HCT116 (cell line): ENCODE results near the gene GSN. TPM values are rescaled to one million over a fixed set of nuclear protein-coding genes. Genes with fewer than 3 reads are reported as not detected.

Experiments
- ATAC-seq: fragments of 200-7000 bp; cut with Tn5 transposase; 2 replicates; pipeline ENCODE4 v1.9.1; 2020; ENCODE audit warnings: mild to moderate bottlenecking, moderate library complexity
- BruUV-seq: library from RNA; stranded (reverse); fragments of 400-500 nt; replicated peaks from 2 replicates; lab custom pipeline; 2021; lab: Mats Ljungman, UMichigan
- CTCF ChIA-PET: fragments of 300-600 bp; sonication (Branson Sonifier 250); formaldehyde crosslinking; loops from one replicate; lab custom pipeline; 2021; ENCODE audit warnings: antibody characterized with exemption; lab: Charles Lee
- POLR2A ChIA-PET: fragments of 300-600, 350-600 bp; sonication (Branson Sonifier 250); formaldehyde crosslinking; loops from one replicate; lab custom pipeline; 2021; ENCODE audit warnings: antibody characterized with exemption; lab: Charles Lee
- RAD21 ChIA-PET, 2 experiments: fragments of 300-600 bp; sonication (Branson Sonifier 250); formaldehyde crosslinking; loops; one replicate each; lab custom pipeline; 2023; ENCODE audit warnings: low total read pairs in 2 of 2; ENCODE audit not compliant: uncharacterized antibody in 2 of 2, unreplicated experiment in 2 of 2, low non-redundant PET in 1 of 2; lab: Charles Lee
- DNase-seq: peaks from one replicate; pipeline ENCODE4 v3.0.0-alpha.2; 2010; ENCODE audit warnings: low read depth, low spot score
- H2AFZ ChIP-seq: fragments of 200-600 bp; shearing (Covaris generic), sonication (generic); 2 replicates; pipeline ENCODE4 v1.6.1; 2017; ENCODE audit warnings: low read depth, mixed run types, mixed read lengths, antibody characterized with exemption, low read length; ENCODE audit not compliant: poor library complexity, severe bottlenecking
- H3K27ac ChIP-seq: 2 replicates; pipeline ENCODE4 v1.5.1; 2012; ENCODE audit warnings: low read depth, low read length
- H3K27me3 ChIP-seq: fragments of 200-600 bp; sonication (generic); 2 replicates; pipeline ENCODE4 v1.6.1; 2016; ENCODE audit warnings: mixed run types, low read length, mixed read lengths; ENCODE audit not compliant: insufficient read depth
- H3K36me3 ChIP-seq, 2 experiments: fragments of 200-500 bp in 1 of 2; fragments of 200-600 bp in 1 of 2; sonication (Bioruptor generic) in 1 of 2; sonication (generic) in 1 of 2; 2 replicates each; pipeline versions ENCODE4 v1.5.1 to v1.6.1; 2014 to 2016; ENCODE audit warnings: low read length in 2 of 2, inconsistent platforms in 1 of 2, mixed read lengths in 1 of 2, mixed run types in 1 of 2; ENCODE audit not compliant: insufficient read depth in 2 of 2, control insufficient read depth in 1 of 2
- H3K4me1 ChIP-seq, 2 experiments: fragments of 200-600 bp in 1 of 2; sonication (generic) in 1 of 2; 2 replicates each; pipeline versions ENCODE4 v1.5.1 to v1.6.1; 2012 to 2017; ENCODE audit warnings: low read length in 2 of 2, inconsistent platforms in 1 of 2, mild to moderate bottlenecking in 1 of 2, mixed read lengths in 1 of 2, mixed run types in 1 of 2, moderate library complexity in 1 of 2; ENCODE audit not compliant: insufficient read depth in 2 of 2, control insufficient read depth in 1 of 2
- H3K4me2 ChIP-seq: fragments of 200-600 bp; sonication (generic); 2 replicates; pipeline ENCODE4 v1.6.1; 2017; ENCODE audit warnings: mixed run types, low read length, mixed read lengths
- H3K4me3 ChIP-seq, 2 experiments: fragments of 200-600 bp in 1 of 2; sonication (generic) in 1 of 2; replicated peaks in 1 of 2; 2 replicates each; pipeline ENCODE4 v1.5.1; 2011 to 2016; ENCODE audit warnings: low read length in 2 of 2, control low read depth in 1 of 2, low read depth in 1 of 2, mild to moderate bottlenecking in 1 of 2, mixed read lengths in 1 of 2, mixed run types in 1 of 2
- H3K79me2 ChIP-seq: fragments of 200-600 bp; sonication (generic); 2 replicates; pipeline ENCODE4 v1.6.1; 2017; ENCODE audit warnings: mild to moderate bottlenecking, mixed run types, low read length, moderate library complexity, mixed read lengths; ENCODE audit not compliant: insufficient read depth
- H3K9ac ChIP-seq: fragments of 200-600 bp; sonication (generic); 2 replicates; pipeline ENCODE4 v1.6.1; 2016; ENCODE audit warnings: low read length, mixed read lengths
- H3K9me2 ChIP-seq: fragments of 200-600 bp; sonication (generic), shearing (Covaris generic); 2 replicates; pipeline ENCODE4 v1.6.1; 2017; ENCODE audit warnings: mixed run types, mild to moderate bottlenecking, moderate library complexity; ENCODE audit not compliant: insufficient read depth
- H3K9me3 ChIP-seq, 2 experiments: fragments of 200-500 bp in 1 of 2; fragments of 200-600 bp in 1 of 2; sonication (Bioruptor generic) in 1 of 2; sonication (generic) in 1 of 2; 2 replicates each; pipeline ENCODE4 v1.6.1; 2014 to 2017; ENCODE audit warnings: low read length in 2 of 2, mixed read lengths in 2 of 2, inconsistent platforms in 1 of 2, low read depth in 1 of 2, mild to moderate bottlenecking in 1 of 2, mixed run types in 1 of 2, moderate library complexity in 1 of 2; ENCODE audit not compliant: control insufficient read depth in 1 of 2, insufficient read depth in 1 of 2
- H4K20me1 ChIP-seq: fragments of 200-600 bp; sonication (generic), shearing (Covaris generic); 2 replicates; pipeline ENCODE4 v1.6.1; 2017; ENCODE audit warnings: mixed run types, mild to moderate bottlenecking, moderate library complexity; ENCODE audit not compliant: insufficient read depth
- ATF3 ChIP-seq: IDR thresholded peaks from 2 replicates; pipeline ENCODE4 v1.6.1; 2012
- CBX3 ChIP-seq: IDR thresholded peaks from 2 replicates; pipeline ENCODE4 v1.6.1; 2012; ENCODE audit warnings: low read depth
- CEBPB ChIP-seq: IDR thresholded peaks from 2 replicates; pipeline ENCODE4 v1.6.1; 2012; ENCODE audit warnings: low read depth
- EGR1 ChIP-seq: IDR thresholded peaks from 2 replicates; pipeline ENCODE4 v1.6.1; 2012; ENCODE audit warnings: low read depth
- ELF1 ChIP-seq: IDR thresholded peaks from 2 replicates; pipeline ENCODE4 v1.6.1; 2012; ENCODE audit warnings: low read depth, borderline replicate concordance
- EZH2 ChIP-seq: fragments of 200-600 bp; sonication (generic); IDR thresholded peaks from 2 replicates; pipeline ENCODE4 v1.6.1; 2017; ENCODE audit warnings: antibody characterized with exemption, mixed run types
- FOSL1 ChIP-seq: IDR thresholded peaks from 2 replicates; pipeline ENCODE4 v1.6.1; 2012; ENCODE audit warnings: low read depth
- JUND ChIP-seq: IDR thresholded peaks from 2 replicates; pipeline ENCODE4 v1.6.1; 2012
- RAD21 ChIP-seq: IDR thresholded peaks from 2 replicates; pipeline ENCODE4 v1.6.1; 2012; ENCODE audit warnings: low read depth, mild to moderate bottlenecking
- REST ChIP-seq: IDR thresholded peaks from 2 replicates; pipeline ENCODE4 v1.6.1; 2012; ENCODE audit warnings: low read depth
- SIN3A ChIP-seq: IDR thresholded peaks from 2 replicates; pipeline ENCODE4 v1.6.1; 2012; ENCODE audit warnings: low read depth
- SP1 ChIP-seq: IDR thresholded peaks from 2 replicates; pipeline ENCODE4 v1.6.1; 2012; ENCODE audit warnings: low read depth
- TCF7L2 ChIP-seq: IDR thresholded peaks from 2 replicates; pipeline ENCODE4 v1.7.0; 2011; ENCODE audit warnings: borderline replicate concordance, inconsistent platforms; ENCODE audit not compliant: insufficient read depth, insufficient read length; ENCODE audit errors: extremely low read depth
- ZBTB33 ChIP-seq: IDR thresholded peaks from 2 replicates; pipeline ENCODE4 v1.6.1; 2011; ENCODE audit warnings: mild to moderate bottlenecking, low read length, moderate library complexity; ENCODE audit not compliant: insufficient replicate concordance; ENCODE audit errors: extremely low read depth
- ZFX ChIP-seq: fragments of 450-650 bp; IDR thresholded peaks from 2 replicates; pipeline ENCODE4 v1.6.1; 2017
- intact Hi-C: fragments of 100-400 bp; cut with micrococcal nuclease; formaldehyde crosslinking; loops from 2 replicates; pipeline ENCODE4 v1.10.0; 2022
- total RNA-seq: library from RNA; stranded (reverse); gene quantifications from one replicate; pipeline ENCODE4 v1.2.1, GENCODE V29; 2021; ENCODE audit not compliant: unreplicated experiment

The GSN gene
- total RNA-seq, 1 experiment from 2014 or later = 71.3 TPM

- TF ChIP-seq REST = no peak
- TF ChIP-seq TCF7L2 = no peak
- TF ChIP-seq ZFX = no peak
- TF ChIP-seq SP1 = peak; percentile 56; the same call in 1 of the 2 replicates
These were observed 83.1 kb downstream of the GSN start (continued) for GRCh38 chr9:121350993-121351561.

GRCh38 chr9:121353241-121354061 lies 85.5 kb downstream of the GSN start:
- intact Hi-C loops = no loop called here
- no peak overlapping the region for H3K4me3 ChIP-seq
- no peak for TF ChIP-seq ATF3
- TF ChIP-seq SIN3A = no peak
- TF ChIP-seq JUND = no peak
- TF ChIP-seq FOSL1 = no peak
- no peak for TF ChIP-seq EZH2
- no peak for TF ChIP-seq EGR1
- TF ChIP-seq TCF7L2 = no peak
- TF ChIP-seq RAD21 = no peak
- no peak for TF ChIP-seq SP1
- TF ChIP-seq ZBTB33 = no peak
- no peak for TF ChIP-seq CEBPB
- TF ChIP-seq ELF1 = no peak
- TF ChIP-seq CBX3 = no peak
- H3K79me2 ChIP-seq = no peaks in the 10 kb centered on the region
- no peaks in the 10 kb centered on the region for H4K20me1 ChIP-seq
- no peaks in the 10 kb centered on the region for H3K27me3 ChIP-seq
- no peak for ATAC-seq
- H3K27ac ChIP-seq = no peak overlapping the region
- H2AFZ ChIP-seq = no peak overlapping the region
- H3K4me1 ChIP-seq = peaks cover 12 to 28% of the 10 kb centered on the region in 2 experiments; a peak in 3 of 4 replicates
- H3K9me2 ChIP-seq = no peaks in the 10 kb centered on the region
- RAD21 ChIA-PET = no interaction called here
- no peaks in the 10 kb centered on the region; a peak in 1 of 4 replicates for H3K36me3 ChIP-seq
- DNase-seq = no peak
- no TSS peak for BruUV-seq
- POLR2A ChIA-PET = no interaction called here
- H3K4me2 ChIP-seq = no peak overlapping the region
- CTCF ChIA-PET = no interaction called here
- H3K9me3 ChIP-seq = no peaks in the 10 kb centered on the region
- no peak overlapping the region for H3K9ac ChIP-seq
